ENCODE results near the gene TAF5L.
"Not testable (repeated sequence)": the region's sequence is repeated elsewhere in the genome, so short reads cannot be mapped to it uniquely, and the experiment has no call there.

TAF5L gene

DNA sequence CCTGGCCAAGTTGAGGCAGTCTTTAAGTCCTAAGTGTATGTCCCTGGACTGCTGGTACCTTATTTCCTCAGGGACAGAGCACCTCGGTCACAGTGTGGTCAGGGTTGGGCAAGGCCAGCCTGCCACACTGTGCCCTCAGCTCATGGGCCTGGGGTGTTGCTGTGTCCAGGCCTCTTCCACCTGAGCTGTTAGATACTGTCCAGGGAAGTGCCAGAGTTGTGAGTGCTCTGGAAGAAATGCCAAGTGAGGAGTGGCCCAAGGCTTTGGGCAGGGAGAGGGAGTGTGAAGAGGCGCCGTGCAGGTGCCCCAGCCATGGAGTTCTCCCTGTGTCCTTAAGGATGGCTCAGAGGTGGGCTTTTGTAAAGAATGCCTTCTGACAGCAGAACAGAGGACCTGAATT, 15.4 kb upstream of the TAF5L start:
- no peak for DNase-seq

DNA sequence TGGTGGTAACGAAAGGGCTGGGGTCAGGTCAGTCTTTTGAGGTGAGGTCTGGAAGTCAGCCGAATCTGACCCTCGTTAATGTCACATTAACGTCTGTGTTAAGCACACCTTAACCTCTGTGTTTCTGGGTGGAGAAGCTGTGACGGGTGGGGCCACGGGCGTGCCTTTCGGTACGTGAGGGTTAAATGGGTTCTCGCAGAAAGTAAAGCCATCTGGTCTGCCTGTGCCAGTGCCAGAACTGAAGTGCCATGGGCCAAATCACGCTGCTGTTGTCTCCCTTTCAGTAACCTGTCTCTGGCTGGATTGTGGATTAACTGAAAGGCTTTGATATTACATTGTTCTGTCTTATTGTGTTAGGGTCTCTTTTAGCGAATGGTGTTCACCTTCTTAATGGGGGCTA, 14.5 kb upstream of the TAF5L start:
- DNase-seq = no peak

GRCh38 chr1:229637746-229638145, 11.8 kb upstream of the TAF5L start:
- no peak for DNase-seq

DNA sequence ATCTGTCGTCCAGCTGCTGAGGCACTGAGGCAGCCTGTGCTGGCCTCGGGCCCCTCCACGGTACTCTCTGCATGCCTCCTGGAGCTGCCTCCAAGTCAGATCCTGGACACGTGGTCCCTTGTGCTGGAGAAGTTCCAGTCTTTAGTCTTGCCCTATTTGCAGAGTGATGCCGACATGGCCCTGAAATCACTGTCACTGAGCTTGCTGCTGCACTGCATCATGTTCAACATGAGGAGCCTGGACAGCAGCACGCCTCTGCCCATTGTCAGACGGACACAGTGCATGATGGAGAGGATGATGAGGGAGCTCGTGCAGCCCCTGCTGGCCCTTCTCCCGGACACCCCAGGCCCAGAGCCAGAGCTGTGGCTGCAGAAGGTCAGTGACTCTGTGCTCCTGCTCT, 10.1 kb upstream of the TAF5L start:
- DNase-seq = no peak

- no peak for DNase-seq
Measured at GRCh38 chr1:229631966-229632365, 6.0 kb upstream of the TAF5L start.

DNA sequence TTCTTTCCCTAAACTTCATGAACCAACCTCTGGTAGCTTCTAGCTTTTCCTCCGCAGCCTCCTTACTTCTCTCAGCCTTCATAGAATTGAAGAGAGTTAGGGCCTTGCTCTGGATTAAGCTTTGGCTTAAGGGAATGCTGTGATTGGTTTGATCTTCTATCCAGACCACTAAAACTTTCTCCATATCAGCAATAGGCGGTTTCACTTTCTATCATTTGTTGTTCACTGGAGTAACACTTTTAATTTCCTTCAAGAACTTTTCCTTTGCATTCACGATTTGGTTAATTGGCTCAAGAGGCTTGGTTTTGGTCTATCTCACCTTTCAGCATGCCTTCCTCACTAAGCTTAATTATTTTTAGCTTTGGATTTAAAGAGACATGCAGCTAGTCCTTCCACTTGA, 5.2 kb upstream of the TAF5L start:
- no peak for DNase-seq

- DNase-seq = no peak
Measured at GRCh38 chr1:229629261-229629660, 3.3 kb upstream of the TAF5L start.

GRCh38 chr1:229627003-229627402, 1.1 kb upstream of the TAF5L start:
- no peak for DNase-seq

- DNase-seq = peak; percentile 56 to 60
Measured at GRCh38 chr1:229625071-229625914, 629 bp downstream of the TAF5L start.

DNA sequence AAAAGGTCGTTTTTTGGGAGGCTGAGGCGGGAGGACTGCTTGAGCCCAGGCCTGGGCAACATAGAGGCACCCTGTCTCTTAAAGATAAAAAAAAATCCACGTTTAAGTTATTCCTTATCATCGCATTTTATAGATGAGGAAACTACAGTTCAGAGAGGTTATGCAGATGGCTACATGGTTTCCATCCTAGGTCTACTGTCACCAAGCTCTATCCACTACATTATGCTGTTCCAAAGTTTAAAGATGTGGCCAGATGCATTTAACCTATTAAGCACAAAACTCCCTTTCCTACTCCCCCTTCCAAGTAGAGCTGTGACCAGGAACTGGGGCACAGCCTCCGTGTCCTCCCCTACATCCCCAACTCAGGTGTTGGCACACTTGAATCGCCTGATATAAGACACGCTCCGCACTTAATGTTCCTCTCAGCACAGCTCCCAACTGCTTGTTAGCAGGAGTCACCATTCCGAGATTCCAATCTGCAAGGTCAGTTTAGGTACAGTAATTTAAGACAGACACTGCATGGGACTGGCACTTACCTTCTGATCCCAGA, 1.3 kb downstream of the TAF5L start:
- no peak for DNase-seq

DNA sequence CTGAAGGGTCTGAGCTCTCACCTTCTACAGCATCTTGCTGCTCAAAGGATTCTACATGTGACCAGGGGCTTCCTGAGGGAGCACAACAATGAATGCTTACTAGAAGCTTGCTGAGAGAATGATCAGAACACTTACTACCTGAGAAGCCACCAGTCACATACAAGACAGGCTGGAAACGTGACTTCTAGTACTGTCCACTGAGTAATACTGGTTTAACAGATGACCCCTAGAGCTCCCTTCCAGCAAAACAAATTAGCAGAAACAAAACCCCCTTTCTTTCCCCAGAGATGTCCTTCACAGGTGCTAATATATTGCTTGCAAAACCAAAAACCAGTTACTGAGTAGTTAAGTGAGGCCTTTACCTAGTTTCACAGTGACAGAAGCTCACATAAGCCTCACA, 2.1 kb downstream of the TAF5L start:
- DNase-seq = no peak

- no peak for DNase-seq
Measured at GRCh38 chr1:229623225-229623624, 2.7 kb downstream of the TAF5L start.

DNA sequence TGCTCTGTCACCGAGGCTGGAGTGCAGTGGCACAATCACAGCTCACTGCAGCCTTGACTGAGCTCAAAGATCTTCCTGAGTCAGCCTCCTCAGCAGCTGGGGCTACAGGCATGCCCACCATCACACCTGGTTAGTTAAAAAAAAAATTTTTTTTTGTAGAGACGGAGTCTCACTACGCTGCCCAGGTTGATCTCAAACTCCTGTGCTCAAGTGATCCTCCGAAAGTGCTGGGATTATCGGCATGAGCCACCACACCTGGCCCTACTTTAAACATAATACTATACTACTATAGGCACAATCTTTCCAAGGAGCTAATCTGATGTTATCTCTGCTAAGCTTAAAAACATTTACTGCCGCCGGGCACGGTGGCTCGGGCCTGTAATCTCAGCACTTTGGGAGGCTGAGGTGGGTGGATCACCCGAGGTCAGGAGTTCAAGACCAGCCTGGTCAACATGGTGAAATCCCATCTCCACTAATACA, 3.2 kb downstream of the TAF5L start:
- DNase-seq = not testable (repeated sequence)

GRCh38 chr1:229621663-229622062, 4.3 kb downstream of the TAF5L start:
- DNase-seq = no peak

DNA sequence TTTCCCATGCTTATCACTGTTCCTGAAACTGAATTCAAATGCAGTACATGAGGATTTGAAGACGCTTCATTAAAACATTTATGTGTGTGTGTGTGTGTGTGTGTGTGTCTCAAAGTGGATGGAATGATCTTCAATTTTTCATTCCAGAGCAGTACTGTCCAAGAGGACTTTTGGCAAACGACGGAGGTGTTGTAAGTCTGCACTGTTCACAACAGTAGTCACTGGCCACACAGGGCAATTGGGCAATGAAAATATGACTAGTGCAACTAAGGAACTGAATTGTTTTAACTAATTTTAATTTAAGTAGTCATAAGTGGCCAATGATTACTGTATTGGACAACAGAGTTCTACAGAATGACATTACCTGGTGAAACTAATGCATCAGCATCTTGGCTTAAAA, 5.0 kb downstream of the TAF5L start:
- no peak for DNase-seq

GRCh38 chr1:229619614-229620013, 6.3 kb downstream of the TAF5L start:
- DNase-seq = no peak

DNA sequence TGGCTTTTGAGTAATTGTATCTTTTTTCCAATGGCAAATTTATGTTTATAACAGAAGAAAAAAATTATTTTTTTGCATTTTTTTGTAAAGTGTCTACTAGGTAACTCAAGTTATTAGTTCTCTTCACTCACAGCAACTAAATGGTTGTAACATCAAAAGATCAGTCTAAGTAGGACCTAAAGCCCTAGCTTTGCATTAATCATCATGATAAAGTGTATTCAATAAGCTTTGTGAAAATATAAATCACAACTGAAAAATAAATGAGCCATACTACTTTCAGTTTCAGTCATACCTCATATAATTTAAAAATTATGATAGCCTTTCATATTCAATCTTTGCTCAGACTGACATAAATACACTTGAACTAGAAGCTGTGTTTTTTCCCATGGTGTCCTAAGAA, 6.9 kb downstream of the TAF5L start:
- no peak for DNase-seq

GRCh38 chr1:229617351-229618100, 8.4 kb downstream of the TAF5L start:
- no peak for DNase-seq

DNA sequence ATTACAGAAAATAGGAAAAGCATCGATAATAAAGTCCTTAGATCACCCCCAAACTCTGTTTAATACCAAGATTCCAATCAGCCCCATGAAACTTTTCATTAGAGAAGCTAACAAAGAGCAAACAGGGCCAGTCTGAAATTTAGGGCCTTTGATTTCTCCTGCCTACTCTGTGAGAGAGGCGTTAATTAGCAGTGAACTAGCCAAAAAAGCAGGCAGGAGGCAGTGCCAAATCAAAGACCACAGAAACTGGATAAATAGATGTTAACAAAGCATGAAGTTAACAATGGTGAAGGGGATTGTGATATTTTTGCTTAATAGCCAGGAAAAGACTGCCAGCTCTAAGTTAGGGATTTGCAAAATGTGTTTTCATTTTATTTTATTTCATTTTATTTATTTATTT, 11.2 kb downstream of the TAF5L start:
- no peak for DNase-seq

GRCh38 chr1:229613938-229614337, 12.0 kb downstream of the TAF5L start:
- DNase-seq = no peak

- no peak for DNase-seq
Measured at GRCh38 chr1:229608590-229608989, 17.3 kb downstream of the TAF5L start.

DNA sequence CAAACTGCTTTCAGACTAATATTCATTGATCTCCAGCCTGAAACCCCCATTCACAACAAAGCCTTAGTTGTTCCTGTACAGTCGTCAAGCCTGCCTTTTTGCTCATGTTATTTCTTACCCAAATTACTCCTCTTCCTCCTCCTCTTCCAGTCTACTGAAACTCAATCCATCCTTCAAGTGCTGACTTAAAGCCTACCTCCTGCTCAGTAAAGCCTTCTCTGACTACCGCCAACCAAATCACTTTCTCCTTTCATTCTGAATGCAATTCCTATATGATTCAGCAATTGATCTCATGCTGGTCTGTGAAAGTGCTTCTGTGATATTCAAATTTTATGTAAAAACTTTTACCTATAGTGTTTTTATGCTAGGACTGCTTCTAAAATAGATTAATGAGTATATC, 18.6 kb downstream of the TAF5L start:
- no peak for DNase-seq

GRCh38 chr1:229603371-229604005, 22.4 kb downstream of the TAF5L start:
- DNase-seq = no peak

Data from stimulated activated CD4-positive, alpha-beta T cell treated with anti-CD3 and anti-CD28 coated beads, Interleukin-4, amount 100 ng/mL, for 4 hours (primary cell).